BLaER1 (cell line): ENCODE measurements around the gene IFT27.

ENCODE experiments used
- H3K27ac ChIP-seq: shearing (Covaris generic); formaldehyde crosslinking; 2 replicates; pipeline ENCODE4 v1.8.1; 2022
- H3K27me3 ChIP-seq: shearing (Covaris generic); formaldehyde crosslinking; 2 replicates; pipeline ENCODE4 v1.8.1; 2022
- H3K36me3 ChIP-seq: shearing (Covaris generic); formaldehyde crosslinking; 2 replicates; pipeline ENCODE4 v1.8.1; 2022
- H3K4me1 ChIP-seq: shearing (Covaris generic); formaldehyde crosslinking; 2 replicates; pipeline ENCODE4 v1.8.1; 2022
- H3K4me2 ChIP-seq: shearing (Covaris generic); formaldehyde crosslinking; 2 replicates; pipeline ENCODE4 v1.8.1; 2022
- H3K4me3 ChIP-seq: shearing (Covaris generic); formaldehyde crosslinking; 2 replicates; pipeline ENCODE4 v1.8.1; 2022
- H3K9ac ChIP-seq: shearing (Covaris generic); formaldehyde crosslinking; 2 replicates; pipeline ENCODE4 v1.8.1; 2022
- H3K9me3 ChIP-seq: shearing (Covaris generic); formaldehyde crosslinking; 2 replicates; pipeline ENCODE4 v1.8.1; 2022
- H4K20me1 ChIP-seq: shearing (Covaris generic); formaldehyde crosslinking; 2 replicates; pipeline ENCODE4 v1.8.1; 2022
- Cebpa-rat ChIP-seq: shearing (Covaris generic); IDR thresholded peaks from 2 replicates; pipeline ENCODE4 v1.8.1; 2022

The IFT27 gene

DNA sequence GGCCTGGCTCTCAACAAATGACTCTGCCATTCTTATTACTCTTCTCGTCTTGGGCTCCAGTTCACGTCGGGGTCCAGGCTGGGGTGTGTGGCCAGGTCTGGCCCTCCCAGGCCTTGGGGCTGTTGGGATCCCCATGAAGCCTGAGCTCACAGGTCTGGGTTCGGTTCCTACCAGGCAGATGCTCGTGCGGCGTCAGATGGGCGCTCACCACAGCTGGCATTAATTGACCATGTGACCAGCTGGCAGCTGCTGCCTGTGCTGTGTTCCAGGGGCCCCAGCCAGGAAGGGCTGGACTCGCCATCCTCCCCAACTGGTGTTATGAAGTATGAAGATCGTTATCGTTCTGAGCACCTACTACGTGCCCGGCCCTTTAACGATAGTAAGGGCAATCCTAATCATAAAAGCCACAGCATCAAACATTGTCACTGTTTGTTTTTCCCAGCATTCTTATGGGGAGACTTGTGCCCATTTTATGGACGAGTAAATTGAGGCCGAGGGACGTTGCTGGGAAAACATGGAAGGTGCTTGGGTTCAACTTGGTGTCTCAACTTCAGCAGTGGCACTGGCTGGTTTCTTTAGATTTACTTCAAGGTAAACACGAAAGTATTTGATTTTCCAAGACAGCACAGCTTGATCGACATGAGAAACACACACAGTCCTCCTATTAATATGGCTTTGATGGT is 45.6 kb downstream of the IFT27 start:
- Histone ChIP-seq H3K9ac (no peak overlapping the region), H3K4me2 (no peak overlapping the region), H3K4me1 (peaks cover 20% of the 10 kb centered on the region), H3K9me3 (no peaks in the 10 kb centered on the region), H4K20me1 (no peaks in the 10 kb centered on the region), H3K36me3 (no peaks in the 10 kb centered on the region), H3K27me3 (no peaks in the 10 kb centered on the region), H3K4me3 (no peak overlapping the region), H3K27ac (no peak overlapping the region)
- no peak for TF ChIP-seq Cebpa-rat

DNA sequence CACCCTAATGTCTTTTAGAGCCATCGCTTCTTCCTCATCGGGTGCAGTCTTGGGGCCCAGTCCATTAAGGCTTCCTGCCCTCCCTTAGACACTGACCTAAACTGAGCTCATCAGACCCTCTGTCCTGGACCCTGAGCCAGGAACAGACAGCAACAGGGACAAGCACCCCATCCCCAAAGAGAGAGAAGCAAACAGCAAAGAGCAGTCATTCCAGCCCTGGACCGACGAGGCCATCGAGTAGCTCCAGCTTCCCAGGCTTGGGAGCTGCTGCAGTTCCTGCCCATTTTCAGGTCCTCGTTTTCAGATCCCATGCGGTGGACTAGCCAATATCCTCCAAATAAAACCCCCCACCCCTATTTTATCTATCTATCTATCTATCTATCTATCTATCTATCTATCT is 46.6 kb downstream of the IFT27 start:
- Histone ChIP-seq H3K27me3 (no peaks in the 10 kb centered on the region), H4K20me1 (no peaks in the 10 kb centered on the region), H3K4me2 (no peak overlapping the region), H3K9me3 (no peaks in the 10 kb centered on the region), H3K36me3 (no peaks in the 10 kb centered on the region), H3K27ac (no peak overlapping the region), H3K4me1 (peaks cover 10% of the 10 kb centered on the region), H3K9ac (no peak overlapping the region), H3K4me3 (no peak overlapping the region)
- no peak for TF ChIP-seq Cebpa-rat

DNA sequence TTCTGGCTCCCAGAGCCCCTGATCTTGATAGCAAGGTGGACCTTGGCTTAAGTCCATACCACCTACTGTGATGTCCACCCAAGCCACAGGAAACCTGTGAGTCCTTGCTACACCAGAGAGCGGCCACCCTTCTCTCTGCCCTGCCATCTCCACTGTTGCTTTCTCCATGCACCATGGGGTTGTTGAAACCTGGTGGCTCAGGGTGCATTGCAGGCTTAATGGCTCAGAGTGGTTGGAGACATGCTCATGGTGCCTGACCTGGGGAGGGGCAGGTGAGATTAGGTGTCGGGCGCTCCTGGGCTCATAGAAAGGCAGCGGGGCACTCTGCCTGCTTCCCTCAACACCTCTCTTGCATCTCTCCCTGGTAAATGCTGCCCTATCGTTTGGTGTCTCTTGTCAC is 47.4 kb downstream of the IFT27 start:
- Histone ChIP-seq H3K9me3 (no peaks in the 10 kb centered on the region), H3K4me2 (no peak overlapping the region), H3K36me3 (no peaks in the 10 kb centered on the region), H3K27ac (no peak overlapping the region), H3K27me3 (no peaks in the 10 kb centered on the region), H3K4me3 (no peak overlapping the region), H3K9ac (no peak overlapping the region), H3K4me1 (peaks cover 2% of the 10 kb centered on the region; the same call in 1 of the 2 replicates), H4K20me1 (no peaks in the 10 kb centered on the region)
- no peak for TF ChIP-seq Cebpa-rat

DNA sequence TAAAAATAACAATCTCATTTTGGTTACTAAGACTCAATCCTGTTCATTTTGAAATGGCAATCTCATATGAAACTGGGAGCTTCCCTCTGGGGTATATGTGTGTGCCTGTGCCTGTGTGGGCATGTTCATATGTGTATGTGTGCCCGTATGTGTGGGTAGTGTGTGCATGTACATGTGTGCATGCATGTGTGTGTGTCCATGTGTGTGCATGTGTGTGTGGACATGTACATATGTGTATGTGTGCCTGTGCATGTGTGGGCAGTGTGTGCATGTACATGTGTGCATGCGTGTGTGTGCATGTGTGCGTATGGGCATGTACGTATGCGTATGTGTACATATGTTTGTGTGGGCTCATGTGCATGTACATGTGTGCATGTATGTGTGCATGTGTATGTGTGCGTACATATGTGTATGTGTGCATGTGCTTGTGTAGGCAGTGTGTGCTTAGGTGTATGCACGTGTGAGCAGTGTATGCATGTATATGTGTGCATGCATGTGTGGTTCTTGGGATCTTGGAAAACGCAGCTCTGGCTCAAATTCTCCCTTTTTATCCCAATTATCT is 47.9 kb downstream of the IFT27 start:
- Histone ChIP-seq H3K27me3 (no peaks in the 10 kb centered on the region), H3K9me3 (no peaks in the 10 kb centered on the region), H4K20me1 (no peaks in the 10 kb centered on the region), H3K36me3 (no peaks in the 10 kb centered on the region), H3K4me3 (no peak overlapping the region), H3K4me2 (no peak overlapping the region), H3K27ac (no peak overlapping the region), H3K9ac (no peak overlapping the region), H3K4me1 (no peaks in the 10 kb centered on the region)
- no peak for TF ChIP-seq Cebpa-rat

DNA sequence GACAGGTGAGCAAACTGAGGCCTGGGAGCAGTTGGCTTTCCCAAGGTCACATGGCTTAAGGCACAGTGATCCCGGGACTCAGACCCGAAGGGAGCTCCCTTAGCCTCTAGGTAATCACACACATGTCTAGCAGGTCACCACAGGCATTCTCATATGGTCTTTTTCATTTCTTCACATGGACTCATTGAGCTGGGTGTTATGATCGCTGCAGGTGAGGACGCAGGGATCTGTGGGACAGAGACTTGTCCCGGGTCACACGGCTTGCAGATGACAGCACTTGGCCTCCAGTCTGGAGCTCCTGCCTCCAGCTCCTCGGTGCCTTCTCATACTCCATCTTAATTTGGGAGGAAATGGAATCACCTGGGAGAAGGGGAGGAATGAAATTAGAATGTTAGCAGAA is 48.8 kb downstream of the IFT27 start:
- no peaks in the 10 kb centered on the region for H3K36me3 ChIP-seq
- no peak overlapping the region for H3K9ac ChIP-seq
- no peak overlapping the region for H3K4me2 ChIP-seq
- no peaks in the 10 kb centered on the region for H4K20me1 ChIP-seq
- no peaks in the 10 kb centered on the region for H3K27me3 ChIP-seq
- no peaks in the 10 kb centered on the region for H3K4me1 ChIP-seq
- H3K4me3 ChIP-seq: no peak overlapping the region
- H3K9me3 ChIP-seq: no peaks in the 10 kb centered on the region
- TF ChIP-seq Cebpa-rat: no peak
- H3K27ac ChIP-seq: no peak overlapping the region

DNA sequence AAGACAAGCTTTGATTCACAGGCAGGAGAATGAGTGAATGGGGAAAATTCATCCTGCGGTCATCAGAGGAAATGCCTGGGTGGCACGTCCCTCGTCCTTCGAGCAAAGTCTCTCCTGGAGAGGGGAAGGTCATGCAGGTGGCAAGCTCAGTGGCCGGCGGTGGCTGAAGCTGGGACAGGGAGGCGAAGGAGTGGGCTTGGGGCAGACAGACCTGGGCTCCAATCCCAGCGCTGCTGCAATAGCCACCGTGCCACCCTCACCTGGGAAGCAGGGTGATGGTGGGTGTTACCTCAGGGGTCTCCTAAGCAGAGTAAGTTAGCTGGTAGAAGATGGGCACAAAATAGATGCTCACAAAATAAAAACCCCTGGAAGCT is 49.9 kb downstream of the IFT27 start:
- Histone ChIP-seq H3K36me3 (no peaks in the 10 kb centered on the region), H3K4me3 (no peak overlapping the region), H3K4me1 (no peaks in the 10 kb centered on the region), H3K9me3 (no peaks in the 10 kb centered on the region), H3K9ac (no peak overlapping the region), H4K20me1 (no peaks in the 10 kb centered on the region), H3K27me3 (no peaks in the 10 kb centered on the region), H3K27ac (no peak overlapping the region), H3K4me2 (no peak overlapping the region)
- no peak for TF ChIP-seq Cebpa-rat

DNA sequence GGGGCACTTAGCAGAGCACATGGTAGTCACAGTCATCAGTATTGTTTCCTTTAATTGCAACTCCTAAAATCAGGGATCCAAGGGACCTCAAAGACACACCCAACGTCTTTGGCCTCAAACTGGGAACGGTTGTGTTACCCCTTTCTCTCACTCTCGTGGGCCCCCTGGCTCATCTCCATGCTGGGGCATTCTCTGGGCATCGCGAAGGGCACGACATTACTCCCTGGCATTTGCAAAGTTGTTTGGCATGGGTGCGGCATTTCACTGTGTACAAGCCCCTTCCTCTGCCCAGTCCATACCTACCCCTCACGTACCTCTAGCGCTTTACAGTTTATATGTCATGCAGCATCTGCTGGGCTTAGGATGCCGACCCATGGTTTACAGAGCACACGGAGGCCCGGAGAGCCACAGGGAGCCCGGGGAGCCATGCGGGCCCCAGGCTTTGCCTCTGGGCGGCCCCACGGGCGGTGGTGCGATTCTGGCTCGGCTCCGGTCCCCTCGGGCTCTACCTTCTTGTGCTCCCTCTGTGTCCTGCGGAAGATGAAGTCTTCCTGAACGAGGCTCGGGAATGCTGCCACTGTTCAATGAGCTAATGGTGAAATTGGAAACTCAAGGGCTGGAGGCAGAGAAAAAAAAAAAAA is 50.4 kb downstream of the IFT27 start:
- H3K9me3 ChIP-seq: no peaks in the 10 kb centered on the region
- no peaks in the 10 kb centered on the region for H3K36me3 ChIP-seq
- H3K4me2 ChIP-seq: no peak overlapping the region
- H3K4me1 ChIP-seq: no peaks in the 10 kb centered on the region
- H3K4me3 ChIP-seq: no peak overlapping the region
- no peak for TF ChIP-seq Cebpa-rat
- no peaks in the 10 kb centered on the region for H3K27me3 ChIP-seq
- H3K27ac ChIP-seq: no peak overlapping the region
- no peaks in the 10 kb centered on the region for H4K20me1 ChIP-seq
- no peak overlapping the region for H3K9ac ChIP-seq

DNA sequence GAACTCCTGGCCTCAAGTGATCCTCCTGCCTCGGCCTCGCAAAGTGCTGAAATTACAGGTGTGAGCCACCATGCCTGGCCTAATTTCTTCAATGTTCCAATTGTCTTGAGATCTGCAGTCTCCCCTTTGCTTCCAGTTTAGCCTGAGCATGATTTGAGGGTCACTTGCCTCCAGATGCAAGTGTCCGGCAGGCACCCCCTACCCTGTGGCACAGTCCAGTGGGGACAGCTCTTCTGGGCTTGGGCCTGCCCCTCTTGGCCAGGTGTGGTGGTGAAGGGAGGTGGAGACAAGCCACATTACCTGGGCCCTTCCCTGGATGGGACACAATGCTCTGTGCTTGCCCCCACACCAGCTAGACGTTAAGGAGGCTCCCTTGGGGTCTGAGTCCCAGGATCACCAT is 51.1 kb downstream of the IFT27 start:
- Histone ChIP-seq H3K27ac (no peak overlapping the region), H3K4me2 (no peak overlapping the region), H3K4me3 (no peak overlapping the region), H3K36me3 (no peaks in the 10 kb centered on the region), H3K9ac (no peak overlapping the region), H3K27me3 (no peaks in the 10 kb centered on the region), H3K9me3 (no peaks in the 10 kb centered on the region), H3K4me1 (no peaks in the 10 kb centered on the region), H4K20me1 (no peaks in the 10 kb centered on the region)
- no peak for TF ChIP-seq Cebpa-rat

DNA sequence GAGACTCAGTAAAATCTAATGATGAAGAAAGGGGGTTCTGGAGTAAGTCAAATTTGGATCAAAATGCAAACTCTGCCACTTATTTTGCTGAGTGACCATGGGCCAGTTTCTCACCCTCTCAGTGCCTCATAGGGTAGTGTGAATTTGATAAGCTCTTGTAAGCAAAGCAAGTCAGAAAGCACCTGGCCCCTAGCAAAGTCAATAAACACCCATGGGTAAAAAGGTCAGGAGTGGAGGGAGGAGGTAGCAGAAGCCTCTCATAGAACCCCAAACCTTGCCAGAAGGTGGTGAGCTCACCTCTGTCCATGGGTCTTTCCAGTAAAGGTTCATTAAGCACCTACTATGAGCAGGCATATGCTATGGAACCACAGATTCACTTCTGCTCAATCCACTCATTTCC is 53.9 kb downstream of the IFT27 start:
- H3K36me3 ChIP-seq: no peaks in the 10 kb centered on the region
- TF ChIP-seq Cebpa-rat: no peak
- no peaks in the 10 kb centered on the region for H3K27me3 ChIP-seq
- H4K20me1 ChIP-seq: no peaks in the 10 kb centered on the region
- no peaks in the 10 kb centered on the region for H3K4me1 ChIP-seq
- H3K9me3 ChIP-seq: no peaks in the 10 kb centered on the region
- no peak overlapping the region for H3K9ac ChIP-seq
- H3K4me3 ChIP-seq: no peak overlapping the region
- H3K4me2 ChIP-seq: no peak overlapping the region
- H3K27ac ChIP-seq: no peak overlapping the region

DNA sequence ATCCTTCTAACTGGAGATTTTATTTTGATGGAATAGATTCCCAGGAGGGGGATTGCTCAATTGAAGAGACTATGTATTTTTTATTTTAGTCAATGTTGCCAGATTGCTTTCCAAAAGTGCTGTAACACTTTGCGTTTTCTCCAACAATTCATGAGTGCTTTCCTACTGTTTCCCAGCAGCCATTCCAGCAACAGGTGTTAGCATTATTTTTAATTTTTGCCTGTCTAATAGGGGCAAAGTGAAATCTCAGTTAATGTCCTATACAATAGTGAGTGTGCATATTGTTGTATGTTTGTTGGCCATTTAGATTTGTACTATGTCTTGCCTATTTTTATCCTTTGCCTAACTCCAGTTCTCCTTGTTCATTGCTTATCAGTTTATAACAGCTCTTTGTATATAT is 60.3 kb downstream of the IFT27 start:
- H3K9ac ChIP-seq: no peak overlapping the region
- H3K9me3 ChIP-seq: no peaks in the 10 kb centered on the region
- no peaks in the 10 kb centered on the region for H3K27me3 ChIP-seq
- H3K36me3 ChIP-seq: no peaks in the 10 kb centered on the region
- H3K27ac ChIP-seq: no peak overlapping the region
- TF ChIP-seq Cebpa-rat: no peak
- H3K4me1 ChIP-seq: peaks cover 11% of the 10 kb centered on the region
- H3K4me2 ChIP-seq: no peak overlapping the region
- H3K4me3 ChIP-seq: no peak overlapping the region
- H4K20me1 ChIP-seq: no peaks in the 10 kb centered on the region
